GM03348 (cell line): Measurements from ENCODE around the gene STARD3.
A peak's percentile ranks its signal among the peaks of the same experiment; 100 is the strongest.

Experiments used
- DNase-seq: peaks from one replicate; pipeline ENCODE4 v3.0.0; 2012; ENCODE audit warnings: low spot score

The STARD3 gene

DNA sequence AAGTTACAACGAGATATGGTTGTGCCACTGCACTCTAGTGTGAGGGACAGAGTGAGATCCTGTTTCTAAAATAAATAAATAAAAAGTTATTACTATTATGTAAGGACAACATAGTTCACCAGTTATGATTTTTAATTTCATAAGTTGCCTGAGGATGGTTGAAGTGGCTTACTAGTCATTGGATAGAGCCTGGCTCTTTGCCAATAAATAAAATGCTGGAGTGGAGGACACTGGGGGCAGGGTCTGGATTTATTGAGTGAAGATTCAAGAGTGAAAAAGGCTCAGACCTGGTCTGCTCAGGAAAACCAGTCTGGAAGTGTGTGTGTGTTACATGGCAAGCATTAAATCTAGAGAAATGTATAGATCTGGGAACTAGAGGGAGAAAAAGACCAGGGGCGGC is 2.1 kb downstream of the STARD3 start:
- DNase-seq: no peak

DNA sequence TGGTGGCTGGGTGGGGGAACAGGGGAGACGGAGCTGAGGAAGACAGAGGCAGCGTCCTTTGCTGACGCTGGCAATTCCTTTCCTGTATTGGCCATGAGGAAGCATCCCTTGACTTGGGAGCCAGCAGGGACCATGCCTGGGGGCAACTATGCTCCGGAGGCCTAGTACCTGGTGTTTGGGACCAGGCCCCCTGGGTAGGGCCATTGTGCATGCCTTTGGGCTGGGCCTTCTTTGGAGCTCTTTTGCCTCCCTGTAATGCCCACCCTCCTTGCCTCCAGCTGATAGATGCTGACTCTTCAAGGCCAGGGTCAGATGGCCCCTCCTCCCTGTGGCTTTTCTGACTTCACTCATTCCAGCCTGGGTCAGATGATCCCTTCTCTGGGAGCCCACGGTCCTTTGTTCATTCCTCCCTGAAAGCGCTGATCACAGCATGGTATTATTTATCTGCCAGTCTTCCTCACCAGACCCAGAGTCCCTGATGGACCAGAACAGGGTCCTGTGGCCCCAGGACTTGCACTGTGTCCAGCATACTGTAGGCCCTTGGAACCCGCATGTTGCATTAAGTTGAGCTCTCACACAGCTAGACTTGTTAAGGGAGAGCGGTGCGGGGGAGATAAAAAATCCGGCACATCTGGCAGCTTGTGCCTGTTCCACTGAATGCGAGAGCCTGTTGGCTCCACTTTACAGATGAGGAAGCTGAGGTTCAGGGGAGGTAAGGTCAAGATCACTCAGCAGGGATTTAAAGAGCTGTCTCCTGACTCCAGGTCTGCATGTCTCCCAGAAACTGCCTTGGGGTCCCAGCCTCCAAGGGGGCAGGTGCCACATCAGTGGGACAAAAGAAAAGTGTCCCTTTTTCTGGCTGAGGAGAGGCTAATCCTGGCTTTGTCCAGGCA is 2.9 kb downstream of the STARD3 start:
- DNase-seq: no peak

DNA sequence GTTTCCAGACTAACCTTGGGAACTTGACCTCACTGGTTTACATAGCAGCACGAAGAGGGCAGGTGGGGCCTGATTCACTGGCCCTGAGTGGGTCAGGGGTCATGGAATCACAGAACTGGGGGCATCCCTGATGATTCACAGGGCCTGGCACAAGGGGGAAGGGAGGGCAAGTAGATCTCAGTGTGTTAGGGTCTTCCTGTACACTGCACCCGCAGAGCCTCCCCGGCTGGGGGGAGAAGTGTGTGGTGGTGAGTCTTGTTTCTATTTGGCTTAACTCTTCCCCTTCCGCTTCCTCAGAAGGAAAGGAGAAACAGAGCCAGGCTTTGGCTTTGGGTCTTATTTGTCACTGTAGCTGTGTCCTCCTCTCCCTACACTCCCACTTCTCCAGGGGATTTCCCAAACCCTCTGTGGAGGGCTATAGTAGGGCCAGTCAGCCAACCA is 3.7 kb downstream of the STARD3 start:
- DNase-seq: no peak

DNA sequence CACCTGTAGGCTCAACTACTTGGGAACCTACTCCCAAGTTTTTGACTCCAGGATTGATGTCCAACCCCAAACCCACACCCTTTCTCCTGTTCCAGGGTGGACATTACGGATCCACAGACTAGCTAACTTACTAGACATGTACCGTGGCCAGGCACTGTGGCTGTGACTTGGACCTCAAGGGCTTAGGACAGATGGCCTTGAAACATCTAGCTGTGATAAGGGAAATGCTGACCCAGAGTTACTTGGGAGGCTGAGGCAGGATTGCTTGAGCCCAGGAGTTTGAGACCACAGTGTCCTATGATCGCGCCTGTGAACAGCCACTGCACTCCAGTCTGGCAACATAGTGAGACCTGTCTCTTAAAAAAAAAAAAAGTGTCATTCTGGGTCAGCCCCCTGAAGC is 4.2 kb downstream of the STARD3 start:
- no peak for DNase-seq

DNA sequence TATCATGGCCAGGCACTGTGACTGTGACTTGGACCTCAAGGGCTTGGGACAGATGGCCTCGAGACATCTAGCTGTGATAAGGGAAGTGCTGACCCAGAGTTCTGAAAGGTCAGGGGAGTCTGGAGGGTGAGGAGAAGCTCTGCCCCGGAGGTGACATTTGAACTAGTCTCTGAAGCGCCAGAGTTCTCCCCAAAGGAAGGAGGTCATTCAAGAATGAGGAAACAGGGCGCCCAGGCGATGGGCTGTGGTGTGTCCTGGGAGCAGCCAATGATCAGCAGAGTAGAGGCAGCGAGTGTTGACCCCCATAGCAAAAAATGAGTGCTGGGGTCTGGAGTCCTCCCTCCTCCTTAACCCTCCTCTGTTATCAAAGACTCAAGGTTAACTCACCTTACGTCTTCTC is 4.9 kb downstream of the STARD3 start:
- DNase-seq: no peak

DNA sequence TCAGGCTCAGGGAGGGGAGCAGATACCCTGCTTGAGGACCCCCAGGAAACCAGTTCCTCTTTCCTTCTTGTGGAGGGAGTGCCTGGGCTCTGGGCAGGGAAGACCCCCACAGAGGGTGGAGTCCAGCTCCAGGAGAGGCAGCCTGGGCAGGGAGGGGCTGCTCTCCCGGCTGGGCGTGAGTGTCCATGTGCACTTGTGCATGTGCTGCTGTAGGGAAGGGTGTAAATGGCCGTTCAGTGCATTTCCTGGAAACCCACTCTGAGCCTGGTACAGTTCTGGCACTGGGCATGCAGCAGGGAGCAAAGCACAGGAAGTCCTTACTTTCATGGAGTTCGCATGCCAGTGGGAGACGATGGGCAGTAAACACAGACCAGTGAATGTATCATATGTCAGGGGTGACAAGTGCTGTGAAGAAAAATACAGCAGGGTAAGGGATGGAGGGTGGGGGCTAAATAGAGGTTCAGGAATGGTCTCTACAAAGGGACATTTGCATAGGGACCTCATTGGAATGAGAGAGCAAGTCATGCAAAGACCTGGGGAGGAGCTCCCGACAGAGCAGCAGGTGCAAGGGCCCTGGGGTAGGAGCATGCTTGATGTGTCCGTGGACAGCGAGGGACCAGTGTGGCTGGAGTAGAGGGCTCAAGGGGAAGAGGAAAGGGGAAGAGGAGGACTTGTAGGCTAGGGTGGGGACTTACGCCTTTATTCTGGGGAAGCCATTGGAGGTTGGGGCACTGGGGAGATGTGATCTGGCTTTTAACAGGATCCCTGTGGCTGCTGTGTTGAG is 5.5 kb downstream of the STARD3 start:
- DNase-seq: no peak

DNA sequence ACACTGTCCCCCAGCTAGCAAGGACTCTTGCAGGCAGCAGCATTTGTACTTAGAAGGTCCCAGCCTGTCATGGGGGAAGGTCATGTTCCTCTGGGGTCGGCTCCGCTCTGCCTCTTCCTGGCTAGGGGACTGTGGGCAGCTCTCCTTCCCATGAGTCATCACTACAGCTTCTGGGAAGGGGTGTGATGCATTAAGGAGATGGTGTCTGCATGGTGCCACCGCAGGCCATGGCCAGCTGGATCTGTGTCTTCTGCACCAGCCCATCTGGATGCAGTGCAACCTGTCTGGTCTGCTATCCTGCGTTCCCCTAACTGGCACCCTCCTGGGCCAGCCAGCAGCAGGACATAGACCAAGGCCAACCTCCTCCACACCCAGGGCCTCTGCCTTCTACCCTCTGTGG is 6.3 kb downstream of the STARD3 start:
- DNase-seq: peak; percentile 57

DNA sequence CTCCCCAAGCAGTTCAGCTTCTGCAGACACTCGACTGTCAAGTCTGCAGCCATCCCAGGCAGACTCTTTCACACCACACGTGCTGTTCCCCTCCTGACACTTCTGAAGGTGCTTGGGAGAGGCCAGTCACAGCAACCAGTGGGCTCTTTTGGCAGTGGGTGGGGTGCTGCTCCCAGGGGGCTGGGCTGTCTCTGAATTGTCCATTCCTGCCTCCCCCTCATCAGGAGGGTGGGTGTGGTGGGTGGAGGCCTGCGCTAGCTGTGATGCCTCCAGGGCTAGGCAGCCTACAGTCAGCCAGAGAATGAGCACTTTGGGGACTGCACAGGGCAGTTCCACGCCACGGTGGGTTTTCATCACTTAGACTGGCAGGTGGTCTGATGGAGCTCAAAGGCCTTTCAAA is 10.3 kb downstream of the STARD3 start:
- DNase-seq: no peak

DNA sequence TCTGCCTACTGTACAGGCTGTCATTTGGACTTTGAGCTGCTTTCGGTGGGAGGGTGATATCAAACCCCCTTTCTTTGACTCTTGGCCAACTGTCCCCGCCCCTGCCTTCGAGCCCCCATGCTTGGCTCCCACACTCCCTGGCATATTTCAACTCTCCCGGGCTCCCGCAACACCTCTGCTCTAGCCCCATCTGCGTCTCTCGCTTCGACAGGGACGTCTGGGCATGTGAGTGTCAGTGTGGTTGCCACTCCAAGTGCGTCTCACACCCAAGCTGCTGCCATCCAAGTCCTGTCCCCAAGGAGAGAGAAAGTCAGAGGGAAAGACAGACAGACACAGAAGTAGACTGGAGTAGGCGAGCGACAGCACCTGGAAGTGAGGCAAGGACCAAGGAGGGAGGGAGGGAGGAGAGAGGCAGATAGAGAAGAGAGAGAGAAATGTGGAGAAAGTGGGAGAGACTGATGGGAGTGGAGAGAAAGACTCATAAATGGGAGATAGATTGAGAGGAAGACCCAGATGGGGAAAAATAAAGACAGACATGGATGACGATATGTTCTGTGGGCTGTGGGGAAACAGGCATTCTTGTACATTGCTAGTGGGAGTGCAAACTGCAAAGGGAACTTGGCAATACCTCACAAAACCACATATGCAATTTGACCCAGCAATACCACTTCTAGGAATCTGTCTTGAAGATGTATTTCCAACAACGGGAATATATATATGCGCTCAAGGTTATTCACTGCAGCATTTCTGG is 11.8 kb downstream of the STARD3 start:
- DNase-seq: no peak

DNA sequence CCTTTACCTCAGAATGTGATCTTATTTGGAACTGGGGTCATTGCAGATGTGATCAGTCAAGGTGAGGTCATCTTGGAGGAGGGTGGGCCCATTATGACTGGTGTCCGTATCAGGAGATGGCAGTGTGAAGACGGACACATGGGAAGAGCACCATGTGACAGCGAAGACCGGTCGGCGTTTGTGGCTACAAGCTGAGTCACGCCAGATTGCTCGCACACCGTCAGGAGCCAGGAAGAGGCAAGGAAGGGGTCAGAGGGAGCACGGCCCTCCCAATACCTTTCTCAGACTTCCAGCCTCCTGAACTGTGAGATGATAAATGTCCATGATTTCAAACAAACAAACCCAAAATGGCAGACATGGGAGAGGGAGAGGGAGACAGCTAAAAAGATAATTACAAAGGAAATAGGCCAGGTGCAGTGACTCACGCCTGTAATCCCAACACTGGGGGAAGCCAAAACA is 13.2 kb downstream of the STARD3 start:
- DNase-seq: no peak

DNA sequence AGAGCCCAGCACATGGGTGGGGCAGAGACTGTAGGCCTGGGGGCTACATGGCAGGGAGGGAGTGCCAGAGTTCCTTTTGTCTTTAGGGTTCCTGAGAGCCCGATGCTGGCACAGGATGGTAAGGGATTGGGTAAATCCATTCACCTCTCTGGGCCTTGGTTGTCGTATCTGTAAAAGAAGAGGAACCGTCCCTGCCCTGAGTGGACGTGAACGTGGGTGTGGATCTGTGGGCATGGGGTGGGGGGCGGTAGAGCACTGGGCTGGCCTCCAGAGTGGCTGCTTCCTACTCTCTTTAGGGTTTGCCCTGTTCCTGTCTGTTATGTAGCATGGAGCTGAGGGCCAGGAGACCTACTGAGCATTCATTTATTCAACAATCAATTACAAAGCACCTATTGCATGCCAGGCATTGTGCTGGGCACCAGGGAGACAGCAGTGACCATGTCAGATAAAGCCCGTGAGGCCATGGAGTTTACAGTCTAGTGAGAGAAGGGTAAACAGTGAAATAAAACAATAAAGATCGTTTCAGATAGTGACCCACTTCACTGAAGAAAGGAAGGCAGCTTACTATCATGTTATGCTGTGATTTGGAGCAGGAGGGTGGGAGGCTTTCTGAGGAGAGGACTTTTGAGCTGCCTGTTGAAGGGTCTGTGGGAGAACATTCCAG is 15.1 kb downstream of the STARD3 start:
- DNase-seq: no peak

DNA sequence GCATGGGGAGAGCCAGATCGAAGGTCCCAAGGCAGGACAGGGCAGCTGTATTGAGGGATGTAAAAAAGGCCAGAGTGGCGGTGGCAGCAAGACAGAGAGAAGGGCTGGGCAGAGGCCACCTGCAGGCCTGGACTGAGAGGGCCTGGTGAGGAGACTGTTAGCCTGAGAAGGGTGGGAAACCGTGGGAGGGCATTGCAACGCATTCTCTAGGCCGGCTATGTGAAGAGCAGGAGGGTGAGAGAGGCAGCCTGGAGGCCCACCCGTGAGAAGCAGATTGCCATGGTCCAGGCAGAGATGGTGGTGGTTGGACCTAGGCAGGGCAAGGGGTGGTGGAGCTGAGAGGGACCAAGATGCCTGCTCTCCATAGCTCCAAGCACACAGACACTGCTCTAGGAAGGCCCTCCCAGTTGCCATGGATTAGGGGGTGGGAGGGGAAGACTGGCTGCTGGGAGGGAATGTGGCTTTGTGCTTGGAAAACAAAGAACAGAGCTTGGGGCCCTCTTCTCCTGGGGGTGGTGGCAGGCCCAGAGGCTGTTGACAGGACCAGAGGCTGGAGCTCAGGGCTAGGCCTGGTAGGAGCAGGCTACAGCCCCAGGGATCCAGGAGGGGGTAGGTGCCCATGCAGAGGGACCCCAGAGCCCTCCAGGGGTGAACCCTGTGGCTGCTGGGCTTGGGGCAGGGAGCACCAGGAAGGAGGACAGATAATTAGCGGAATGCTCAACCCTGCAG is 15.8 kb downstream of the STARD3 start:
- DNase-seq: no peak

DNA sequence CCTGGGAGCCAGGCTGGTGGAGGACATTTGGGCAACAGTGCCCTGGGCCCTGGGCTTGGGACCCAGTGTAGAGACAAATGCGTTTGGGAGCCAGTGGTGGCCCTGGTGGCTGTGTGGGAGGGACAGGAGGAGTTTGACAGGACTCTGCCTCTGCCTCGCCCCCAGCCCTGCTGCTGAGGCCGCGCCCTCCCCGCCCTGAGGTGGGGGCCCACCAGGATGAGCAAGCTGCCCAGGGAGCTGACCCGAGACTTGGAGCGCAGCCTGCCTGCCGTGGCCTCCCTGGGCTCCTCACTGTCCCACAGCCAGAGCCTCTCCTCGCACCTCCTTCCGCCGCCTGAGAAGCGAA is 16.3 kb downstream of the STARD3 start:
- no peak for DNase-seq

DNA sequence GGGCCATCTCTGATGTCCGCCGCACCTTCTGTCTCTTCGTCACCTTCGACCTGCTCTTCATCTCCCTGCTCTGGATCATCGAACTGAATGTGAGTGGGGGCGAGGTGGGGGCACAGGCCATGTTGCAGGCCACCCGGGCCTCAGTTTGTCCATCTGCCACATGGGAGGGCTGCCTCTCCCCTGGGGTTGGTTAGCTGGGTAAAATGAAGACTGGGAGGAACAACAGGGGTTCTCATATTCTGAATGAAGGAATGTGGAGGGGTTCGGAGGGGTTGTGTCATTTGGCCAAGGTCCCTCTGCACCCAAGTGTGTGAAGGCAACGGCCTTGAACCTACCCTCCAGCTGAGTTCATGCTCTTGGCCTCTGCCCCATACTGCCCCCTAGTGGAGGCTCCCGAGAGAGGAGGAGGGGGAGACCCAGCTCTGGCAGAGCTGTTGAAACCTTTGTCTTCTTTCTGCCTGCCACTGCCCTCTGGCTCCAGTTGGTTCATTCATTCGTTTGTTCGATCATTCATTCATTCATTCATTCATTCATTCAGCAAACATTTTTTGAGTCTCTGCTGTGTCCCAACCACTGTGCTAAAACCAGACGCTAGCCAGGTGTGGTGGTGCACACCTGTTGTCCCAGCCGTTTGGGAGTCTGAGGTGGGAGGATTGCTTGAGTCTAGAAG is 16.9 kb downstream of the STARD3 start:
- DNase-seq: peak; percentile 85

DNA sequence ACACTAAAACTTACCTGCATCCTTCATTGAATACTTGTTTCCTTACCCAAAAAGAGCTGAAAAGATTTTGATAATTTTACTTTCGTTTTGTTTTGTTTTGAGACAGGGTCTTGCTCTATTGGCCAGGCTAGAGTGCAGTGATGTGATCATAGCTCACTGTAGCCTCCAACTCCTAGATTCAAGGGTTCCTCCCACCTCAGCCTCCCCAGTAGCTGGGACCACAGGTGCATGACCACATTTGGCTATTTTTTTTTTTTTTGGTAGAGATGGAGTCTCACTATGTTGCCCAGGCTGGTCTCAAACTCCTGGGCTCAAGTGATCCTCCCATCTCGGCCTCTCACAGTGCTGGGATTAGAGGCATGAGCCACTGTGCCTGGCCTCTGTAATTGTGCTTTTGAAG is 18.2 kb downstream of the STARD3 start:
- DNase-seq: no peak

DNA sequence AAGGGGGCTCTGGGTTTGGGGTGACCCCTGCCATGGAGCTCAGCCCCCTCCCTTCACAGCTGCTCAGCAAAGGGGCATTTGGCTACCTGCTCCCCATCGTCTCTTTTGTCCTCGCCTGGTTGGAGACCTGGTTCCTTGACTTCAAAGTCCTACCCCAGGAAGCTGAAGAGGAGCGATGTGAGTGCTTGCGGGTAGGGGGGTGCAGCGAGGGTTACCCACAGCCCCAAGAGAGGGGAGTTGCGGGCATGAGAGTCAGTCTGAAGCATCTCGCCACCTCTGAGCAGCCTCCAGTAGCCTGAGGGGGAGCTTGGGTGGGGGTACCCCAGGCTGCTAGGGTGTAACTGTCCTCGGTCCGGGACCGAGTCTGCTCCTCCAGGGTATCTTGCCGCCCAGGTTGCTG is 21.4 kb downstream of the STARD3 start:
- DNase-seq: no peak

DNA sequence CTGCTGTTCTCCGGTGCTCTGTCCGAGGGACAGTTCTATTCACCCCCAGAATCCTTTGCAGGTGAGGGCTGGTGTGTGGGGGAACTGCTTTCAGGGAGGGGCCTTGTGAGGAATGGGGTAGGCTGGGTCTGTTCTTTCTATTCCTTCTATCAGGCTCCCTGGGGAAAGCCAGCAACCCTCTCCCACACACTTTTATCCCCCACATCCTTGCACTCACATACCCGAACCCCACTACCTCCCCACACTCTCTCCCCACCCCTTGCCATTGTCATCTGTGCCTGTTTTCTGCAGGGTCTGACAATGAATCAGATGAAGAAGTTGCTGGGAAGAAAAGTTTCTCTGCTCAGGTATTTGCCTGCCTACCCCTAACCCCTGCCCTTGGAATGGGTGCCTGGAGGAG is 21.8 kb downstream of the STARD3 start:
- DNase-seq: no peak

DNA sequence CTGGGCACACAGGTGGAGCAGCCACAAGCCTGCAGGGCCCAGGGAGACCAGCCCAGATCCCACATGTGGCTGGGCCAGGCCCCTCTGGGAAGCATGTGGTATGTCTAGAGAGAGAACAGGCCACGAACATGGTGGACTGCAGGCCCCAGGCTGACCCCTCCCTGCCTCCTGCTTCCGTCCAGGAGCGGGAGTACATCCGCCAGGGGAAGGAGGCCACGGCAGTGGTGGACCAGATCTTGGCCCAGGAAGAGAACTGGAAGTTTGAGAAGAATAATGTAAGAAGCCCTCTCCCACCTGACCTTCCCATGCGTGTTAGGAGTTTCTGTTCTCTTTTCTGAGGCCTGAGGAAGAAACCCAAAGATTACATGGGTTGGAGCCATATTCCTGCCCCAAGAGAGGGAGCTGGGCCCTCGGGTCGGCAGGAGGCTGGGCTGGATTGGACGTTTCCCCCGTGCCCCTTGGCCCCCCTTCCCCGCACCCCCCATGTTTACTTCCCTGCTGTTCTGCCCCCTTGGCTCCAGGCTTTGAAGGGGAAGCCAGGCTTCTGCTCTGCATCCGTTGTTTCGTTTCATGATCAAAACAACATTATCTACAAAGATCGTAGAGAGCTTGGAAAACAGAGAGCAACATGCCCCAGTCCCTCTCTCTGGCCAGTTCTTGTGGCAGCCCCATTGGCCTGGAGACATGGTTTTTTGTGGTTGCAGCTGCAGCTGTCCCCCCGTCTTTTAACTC is 22.5 kb downstream of the STARD3 start:
- no peak for DNase-seq

DNA sequence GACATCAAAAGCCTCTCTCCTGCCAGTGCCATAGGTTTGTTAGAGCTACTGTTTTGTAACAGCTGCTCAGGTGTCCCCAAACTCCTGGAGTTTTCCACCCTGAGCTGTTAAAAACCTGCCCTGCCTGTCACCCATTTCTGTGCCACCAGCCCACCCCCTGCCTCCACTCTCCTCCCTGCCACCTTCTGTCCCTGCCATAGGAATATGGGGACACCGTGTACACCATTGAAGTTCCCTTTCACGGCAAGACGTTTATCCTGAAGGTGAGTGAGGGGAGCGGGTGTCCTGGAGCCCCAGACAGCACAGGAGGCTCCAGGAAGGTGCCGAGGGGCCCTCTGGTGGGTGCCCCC is 23.0 kb downstream of the STARD3 start:
- DNase-seq: no peak
